SK-N-SH treated with all-trans-retinoic acid at 6 μM for 48 hours (cell line): Measurements from ENCODE around the gene PSG7.
"Not testable (repeated sequence)": the region's sequence is repeated elsewhere in the genome, so short reads cannot be mapped to it uniquely, and the experiment has no call there.

ENCODE experiments used
- ARNTL ChIP-seq: fragments of 450-650 bp; formaldehyde crosslinking; IDR thresholded peaks from 2 replicates; pipeline ENCODE4 v1.5.0; 2020; ENCODE audit warnings: low read depth, mild to moderate bottlenecking, moderate library complexity, borderline replicate concordance
- BACH2 ChIP-seq: fragments of 250-450 bp; sonication (Bioruptor Pico); IDR thresholded peaks from 2 replicates; pipeline ENCODE4 v1.9.0; 2021; ENCODE audit warnings: mild to moderate bottlenecking, borderline replicate concordance
- ESRRG ChIP-seq: fragments of 250-450 bp; sonication (Bioruptor Pico); IDR thresholded peaks from 2 replicates; pipeline ENCODE4 v1.6.1; 2021; ENCODE audit warnings: mild to moderate bottlenecking
- PATZ1 ChIP-seq: fragments of 250-450 bp; sonication (Bioruptor Pico); IDR thresholded peaks from 2 replicates; pipeline ENCODE4 v1.8.0; 2020; ENCODE audit warnings: mild to moderate bottlenecking, moderate library complexity, borderline replicate concordance
- PPARA ChIP-seq: fragments of 250-450 bp; sonication (Bioruptor Pico); IDR thresholded peaks from 2 replicates; pipeline ENCODE4 v1.5.0; 2020; ENCODE audit warnings: mild to moderate bottlenecking, borderline replicate concordance
- TOX ChIP-seq: fragments of 250-450 bp; sonication (Bioruptor Pico); IDR thresholded peaks from 2 replicates; pipeline ENCODE4 v1.8.0; 2021; ENCODE audit warnings: mild to moderate bottlenecking, moderate library complexity, borderline replicate concordance
- ZFP3 ChIP-seq: fragments of 250-450 bp; sonication (Bioruptor Pico); IDR thresholded peaks from 2 replicates; pipeline ENCODE4 v1.5.0; 2020; ENCODE audit warnings: mild to moderate bottlenecking, moderate library complexity
- ZFP30 ChIP-seq: fragments of 450-650 bp; formaldehyde crosslinking; IDR thresholded peaks from 2 replicates; pipeline ENCODE4 v1.5.0; 2022; ENCODE audit warnings: mild to moderate bottlenecking, moderate library complexity
- ZNF565 ChIP-seq: fragments of 450-650 bp; formaldehyde crosslinking; conservative IDR thresholded peaks from 2 replicates; pipeline ENCODE4 v1.5.0; 2020; ENCODE audit warnings: low read depth, mild to moderate bottlenecking, moderate library complexity
- ZNF8 ChIP-seq: fragments of 450-650 bp; formaldehyde crosslinking; IDR thresholded peaks from 2 replicates; pipeline ENCODE4 v1.5.0; 2020; ENCODE audit warnings: mild to moderate bottlenecking, moderate library complexity

GRCh38 chr19:42881279-42881678 lies 55.7 kb downstream of the PSG7 start:
- not testable (repeated sequence) for TF ChIP-seq PPARA (CRISPR knock-in tag); ZNF8 (CRISPR knock-in tag); ZFP3 (CRISPR knock-in tag); ESRRG (CRISPR knock-in tag); BACH2 (CRISPR knock-in tag); ZFP30 (CRISPR knock-in tag); PATZ1 (CRISPR knock-in tag); ARNTL; ZNF565 (CRISPR knock-in tag); TOX
